CD14-positive monocyte (primary cell): ENCODE results near the gene KCNMA1. TPM values are rescaled to one million over a fixed set of nuclear protein-coding genes. Genes with fewer than 3 reads are reported as not detected.

Source experiments
- DNase-seq, 3 donors: peaks; one replicate each; pipeline ENCODE4 v3.0.0-alpha.2; 2011 to 2022
- H2AFZ ChIP-seq: 2 replicates; pipeline ENCODE4 v1.6.0; 2012; ENCODE audit warnings: mild to moderate bottlenecking, low read depth, low read length, inconsistent platforms; ENCODE audit not compliant: insufficient read depth, poor library complexity, severe bottlenecking
- H3K27ac ChIP-seq, 2 donors: 1 replicate in 1 of 2; 2 replicates in 1 of 2; pipeline ENCODE4 v1.5.1; 2012 to 2013; ENCODE audit warnings: low read length in 2 of 2, control low read depth in 1 of 2, inconsistent platforms in 1 of 2, low read depth in 1 of 2, mild to moderate bottlenecking in 1 of 2
- H3K27me3 ChIP-seq, 2 donors: one replicate each; pipeline versions ENCODE4 v1.6.0 to v1.6.1; 2011 to 2013; ENCODE audit warnings: low read length in 2 of 2; ENCODE audit not compliant: control insufficient read depth in 2 of 2, insufficient read depth in 2 of 2
- H3K36me3 ChIP-seq, 2 donors: replicated peaks in 1 of 2; 1 replicate in 1 of 2; 2 replicates in 1 of 2; pipeline versions ENCODE4 v1.5.1 to v1.6.1; 2012 to 2013; ENCODE audit warnings: low read length in 2 of 2, control low read depth in 1 of 2, inconsistent platforms in 1 of 2, mild to moderate bottlenecking in 1 of 2; ENCODE audit not compliant: insufficient read depth in 2 of 2, control insufficient read depth in 1 of 2
- H3K4me1 ChIP-seq, 2 donors: 1 replicate in 1 of 2; 2 replicates in 1 of 2; pipeline versions ENCODE4 v1.5.1 to v1.6.1; 2012 to 2013; ENCODE audit warnings: low read length in 2 of 2, control low read depth in 1 of 2, inconsistent platforms in 1 of 2, mild to moderate bottlenecking in 1 of 2, moderate library complexity in 1 of 2; ENCODE audit not compliant: insufficient read depth in 2 of 2, control insufficient read depth in 1 of 2
- H3K4me2 ChIP-seq: replicated peaks from 2 replicates; pipeline ENCODE3; 2012; ENCODE audit warnings: low read length, moderate library complexity, mild to moderate bottlenecking; ENCODE audit not compliant: poor library complexity, severe bottlenecking; ENCODE audit errors: extremely low read depth
- H3K4me3 ChIP-seq, 3 experiments: fragments of 200-600 bp in 1 of 3; sonication (generic) in 1 of 3; replicated peaks in 1 of 3; 1 replicate in 2 of 3; 2 replicates in 1 of 3; pipeline ENCODE4 v1.5.1; 2011 to 2013; ENCODE audit warnings: low read length in 3 of 3, mild to moderate bottlenecking in 3 of 3, control low read depth in 2 of 3, low read depth in 2 of 3, inconsistent platforms in 1 of 3, moderate library complexity in 1 of 3
- H3K79me2 ChIP-seq: 2 replicates; pipeline ENCODE4 v1.6.0; 2012; ENCODE audit warnings: mild to moderate bottlenecking, control low read depth, inconsistent platforms, low read length, moderate library complexity; ENCODE audit not compliant: insufficient read depth
- H3K9ac ChIP-seq: 2 replicates; pipeline ENCODE4 v1.6.0; 2017; ENCODE audit warnings: low read length, mild to moderate bottlenecking; ENCODE audit not compliant: insufficient read depth, poor library complexity, severe bottlenecking
- H3K9me3 ChIP-seq, 2 donors: replicated peaks in 1 of 2; 1 replicate in 1 of 2; 2 replicates in 1 of 2; pipeline versions ENCODE4 v1.5.1 to v1.6.1; 2012 to 2013; ENCODE audit warnings: low read length in 2 of 2, control low read depth in 1 of 2; ENCODE audit not compliant: control insufficient read depth in 1 of 2, insufficient read depth in 1 of 2
- H4K20me1 ChIP-seq: 2 replicates; pipeline ENCODE4 v1.6.0; 2012; ENCODE audit warnings: mild to moderate bottlenecking, low read length, control low read depth, moderate library complexity; ENCODE audit not compliant: insufficient read depth
- H3K27ac Mint-ChIP-seq, 7 donors: one replicate each; pipeline ENCODE4 v1.8.0; 2020; ENCODE audit warnings: mild to moderate bottlenecking in 7 of 7, mixed read lengths in 7 of 7, moderate library complexity in 6 of 7, inconsistent platforms in 2 of 7
- H3K27me3 Mint-ChIP-seq, 3 donors: one replicate each; pipeline ENCODE4 v1.8.0; 2021 to 2022; ENCODE audit warnings: low read depth in 3 of 3, mild to moderate bottlenecking in 3 of 3, mixed read lengths in 3 of 3, moderate library complexity in 3 of 3, inconsistent platforms in 1 of 3
- H3K36me3 Mint-ChIP-seq, 2 donors: one replicate each; pipeline ENCODE4 v1.8.0; 2020; ENCODE audit warnings: mixed read lengths in 2 of 2, inconsistent platforms in 1 of 2, mild to moderate bottlenecking in 1 of 2
- H3K4me1 Mint-ChIP-seq: one replicate; pipeline ENCODE4 v1.8.0; 2020; ENCODE audit warnings: mild to moderate bottlenecking, mixed read lengths
- H3K4me3 Mint-ChIP-seq, 2 donors: one replicate each; pipeline ENCODE4 v1.8.0; 2020; ENCODE audit warnings: mild to moderate bottlenecking in 2 of 2, mixed read lengths in 2 of 2, moderate library complexity in 1 of 2
- H3K9me3 Mint-ChIP-seq, 7 donors: one replicate each; pipeline ENCODE4 v1.8.0; 2020 to 2022; ENCODE audit warnings: mixed read lengths in 7 of 7, mild to moderate bottlenecking in 6 of 7, moderate library complexity in 6 of 7, inconsistent platforms in 2 of 7
- WGBS: methylation state at CpG from one replicate; pipeline ENCODE4 v1.1.5; 2013; ENCODE audit warnings: missing lambda C conversion rate; ENCODE audit not compliant: insufficient coverage; 5-methylcytosine and 5-hydroxymethylcytosine counted together
- intact Hi-C, 2 donors: fragments of 100-400 bp; cut with micrococcal nuclease; formaldehyde crosslinking; loops; one replicate each; pipeline versions ENCODE4 v1.15.0 to v1.15.1; 2023
- polyA plus RNA-seq, 3 donors: library from polyadenylated mRNA; depleted of rRNA in 1 of 3; unstranded in 2 of 3; stranded (reverse) in 1 of 3; fragments of 300-500 nt in 2 of 3; fragments of >200 nt in 1 of 3; fragmentation: Illumina TruSeq in 2 of 3; gene quantifications; 1 replicate in 2 of 3; 2 replicates in 1 of 3; pipeline ENCODE4 v1.2.3, GENCODE V29; 2012 to 2021
- TF ChIP-seq, protein P1 (sequence below): fragments of 200-600 bp; IDR thresholded peaks from one replicate; pipeline ENCODE4 v1.8.0; 2022; ENCODE audit warnings: antibody characterized with exemption, mild to moderate bottlenecking

Gene KCNMA1
- polyA plus RNA-seq, 3 donors = 0.11 to 1.0 TPM; not detected in 1

DNA sequence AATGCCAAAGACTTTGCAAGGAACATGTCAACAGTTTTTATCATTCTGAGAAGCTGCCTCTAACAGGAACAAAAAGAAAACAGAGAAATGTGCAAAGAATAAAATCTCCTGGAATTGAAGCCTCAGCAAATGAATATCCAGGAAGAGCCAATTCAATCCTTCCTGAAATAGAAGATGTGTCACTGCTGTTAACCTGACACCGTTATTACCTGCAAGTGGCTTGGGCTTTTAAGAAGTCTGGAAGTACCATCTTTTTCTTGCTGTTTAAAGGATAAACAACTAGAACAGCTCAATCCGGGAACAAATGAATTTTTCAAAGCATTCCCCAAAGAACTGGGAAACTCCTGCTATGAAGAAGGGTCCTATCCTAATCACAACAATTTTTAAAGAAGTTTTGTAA lies 434.8 kb downstream of the KCNMA1 start:
- Histone ChIP-seq H3K27ac (no peak overlapping the region), H2AFZ (no peak overlapping the region), H3K36me3 (no peaks in the 10 kb centered on the region), H3K9ac (no peak overlapping the region), H3K4me2 (no peak overlapping the region), H3K4me1 (no peaks in the 10 kb centered on the region), H3K9me3 (peaks cover 4 to 7% of the 10 kb centered on the region in 2 donors), H3K27me3 (peaks cover 0 to 2% of the 10 kb centered on the region in 2 donors), H3K4me3 (no peak overlapping the region), H4K20me1 (no peaks in the 10 kb centered on the region), H3K79me2 (no peaks in the 10 kb centered on the region)
- intact Hi-C loops = loop anchor here in 1 of 2 donors (5.0 kb wide), 1 partner anchor 176 kb away; no protein-coding TSS in a partner anchor
- Mint-ChIP-seq H3K9me3 (peaks cover 4 to 10% (median 7%) of the 10 kb centered on the region in 7 donors), H3K4me3 (no peak overlapping the region), H3K27ac (no peak overlapping the region), H3K36me3 (no peaks in the 10 kb centered on the region), H3K27me3 (peaks cover 3 to 12% (median 10%) of the 10 kb centered on the region in 3 donors), H3K4me1 (no peaks in the 10 kb centered on the region)
- WGBS = 100% methylated on average over 1 of the region's 2 CpGs
- TF ChIP-seq, protein P1, sequence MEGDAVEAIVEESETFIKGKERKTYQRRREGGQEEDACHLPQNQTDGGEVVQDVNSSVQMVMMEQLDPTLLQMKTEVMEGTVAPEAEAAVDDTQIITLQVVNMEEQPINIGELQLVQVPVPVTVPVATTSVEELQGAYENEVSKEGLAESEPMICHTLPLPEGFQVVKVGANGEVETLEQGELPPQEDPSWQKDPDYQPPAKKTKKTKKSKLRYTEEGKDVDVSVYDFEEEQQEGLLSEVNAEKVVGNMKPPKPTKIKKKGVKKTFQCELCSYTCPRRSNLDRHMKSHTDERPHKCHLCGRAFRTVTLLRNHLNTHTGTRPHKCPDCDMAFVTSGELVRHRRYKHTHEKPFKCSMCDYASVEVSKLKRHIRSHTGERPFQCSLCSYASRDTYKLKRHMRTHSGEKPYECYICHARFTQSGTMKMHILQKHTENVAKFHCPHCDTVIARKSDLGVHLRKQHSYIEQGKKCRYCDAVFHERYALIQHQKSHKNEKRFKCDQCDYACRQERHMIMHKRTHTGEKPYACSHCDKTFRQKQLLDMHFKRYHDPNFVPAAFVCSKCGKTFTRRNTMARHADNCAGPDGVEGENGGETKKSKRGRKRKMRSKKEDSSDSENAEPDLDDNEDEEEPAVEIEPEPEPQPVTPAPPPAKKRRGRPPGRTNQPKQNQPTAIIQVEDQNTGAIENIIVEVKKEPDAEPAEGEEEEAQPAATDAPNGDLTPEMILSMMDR = no peak
- no peak for DNase-seq

GRCh38 chr10:77201135-77202106 lies 436.2 kb downstream of the KCNMA1 start:
- Histone ChIP-seq H4K20me1 (no peaks in the 10 kb centered on the region), H3K4me1 (no peaks in the 10 kb centered on the region), H3K27ac (no peak overlapping the region), H3K4me3 (no peak overlapping the region), H3K27me3 (peaks cover 0 to 2% of the 10 kb centered on the region in 2 donors), H3K4me2 (no peak overlapping the region), H3K79me2 (no peaks in the 10 kb centered on the region), H2AFZ (no peak overlapping the region), H3K36me3 (no peaks in the 10 kb centered on the region), H3K9me3 (peaks cover 4 to 7% of the 10 kb centered on the region in 2 donors), H3K9ac (no peak overlapping the region)
- no peak for DNase-seq
- WGBS = 88% methylated on average over 1 of the region's 7 CpGs
- Mint-ChIP-seq H3K9me3 (peaks cover 4 to 11% (median 7%) of the 10 kb centered on the region in 7 donors), H3K4me3 (no peak overlapping the region), H3K27ac (no peak overlapping the region), H3K27me3 (peaks cover 3 to 12% (median 11%) of the 10 kb centered on the region in 3 donors), H3K4me1 (no peaks in the 10 kb centered on the region), H3K36me3 (no peaks in the 10 kb centered on the region)
- TF ChIP-seq, protein P1 = no peak
- intact Hi-C loops = loop anchor here in 1 of 2 donors (5.0 kb wide), 1 partner anchor 174 kb away; no protein-coding TSS in a partner anchor
